ENCODE data around the gene TRPM8.
"Not testable (repeated sequence)": the region's sequence is repeated elsewhere in the genome, so short reads cannot be mapped to it uniquely, and the experiment has no call there.

Gene TRPM8

DNA sequence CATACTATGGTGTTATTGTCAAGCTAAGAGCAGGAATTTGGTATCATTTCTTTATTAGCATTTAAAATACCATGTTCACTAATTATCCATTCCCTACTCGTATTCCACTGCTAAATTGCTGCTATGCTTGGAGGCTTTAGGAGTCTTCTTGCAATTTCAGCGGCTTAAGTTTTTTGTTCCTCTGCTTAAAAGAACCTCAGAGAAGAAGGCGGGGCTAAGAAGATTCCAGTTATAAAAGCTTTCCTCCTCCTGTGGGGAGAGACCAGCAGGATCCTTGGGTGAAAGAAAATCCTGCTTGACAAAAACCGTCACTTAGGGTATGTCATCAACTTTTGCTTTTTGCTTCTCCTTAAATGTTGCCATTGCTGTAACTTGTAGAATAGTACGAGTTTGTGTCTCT, at the start of gene TRPM8:
TRPM8 (plus strand) TSS at position 258 of the 400 bp plus-strand sequence. CDS start 9,165 bp downstream, outside the sequence.
- DNase-seq: no peak

DNA sequence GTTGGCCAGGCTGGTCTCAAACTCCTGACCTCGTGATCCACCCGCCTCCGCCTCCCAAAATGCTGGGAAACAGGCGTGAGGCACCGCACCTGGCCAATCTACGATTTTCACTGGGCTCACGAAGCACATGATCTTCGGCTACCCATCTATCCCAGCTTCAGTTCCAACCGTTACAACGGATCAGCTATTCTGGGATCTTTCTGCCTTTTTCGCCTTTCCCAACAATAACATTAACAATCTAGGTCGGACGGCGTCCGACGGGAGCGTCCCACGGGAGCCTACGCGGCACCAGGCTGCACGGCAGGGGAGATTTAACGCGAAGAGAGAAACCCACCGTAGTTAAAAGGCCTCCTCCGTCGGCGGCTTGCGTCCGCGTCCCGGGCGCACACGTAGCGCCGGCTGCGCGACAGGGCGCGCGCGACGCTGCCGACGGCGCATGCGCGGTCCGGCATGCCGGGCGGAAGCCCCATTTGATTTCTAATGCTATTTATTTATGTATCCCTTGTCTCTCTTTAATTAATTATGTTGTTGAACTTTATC, 49.1 kb upstream of the TRPM8 start, which contains the start of gene MSL3B:
MSL3B (minus strand) TSS at position 394 of the 540 bp plus-strand sequence.
- peak; percentile 59 for DNase-seq

GRCh38 chr2:233871432-233871831, 45.7 kb upstream of the TRPM8 start:
- DNase-seq: no peak

GRCh38 chr2:233872125-233872524, 45.0 kb upstream of the TRPM8 start:
- DNase-seq: not testable (repeated sequence)

GRCh38 chr2:233882353-233882752, 34.8 kb upstream of the TRPM8 start:
- DNase-seq: no peak

DNA sequence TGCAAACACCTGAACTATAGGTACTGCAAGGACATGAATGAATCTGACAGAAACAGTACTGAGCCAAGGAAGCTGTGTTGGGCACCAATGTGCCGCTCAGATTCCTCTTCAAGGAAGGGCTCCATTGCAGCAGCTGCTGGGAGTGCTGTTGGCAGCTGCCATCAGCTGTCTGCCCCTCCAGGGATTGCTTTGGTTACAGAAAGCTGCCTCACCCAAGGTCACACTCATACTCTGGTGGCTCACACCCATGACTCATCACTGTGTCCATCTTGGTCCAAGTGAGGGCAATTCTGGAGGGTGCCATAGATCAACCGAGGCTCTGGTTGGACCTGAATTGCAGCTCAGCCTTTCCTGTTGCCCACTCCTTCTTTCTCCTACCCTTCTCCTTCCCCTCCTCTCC, 24.4 kb upstream of the TRPM8 start:
- DNase-seq: no peak

GRCh38 chr2:233896253-233896652, 20.9 kb upstream of the TRPM8 start:
- DNase-seq: not testable (repeated sequence)

GRCh38 chr2:233901367-233901766, 15.8 kb upstream of the TRPM8 start:
- DNase-seq: no peak

- no peak for DNase-seq
Measured at GRCh38 chr2:233901884-233902283, 15.3 kb upstream of the TRPM8 start.

GRCh38 chr2:233905945-233906344, 11.2 kb upstream of the TRPM8 start:
- no peak for DNase-seq

- no peak for DNase-seq
Measured at GRCh38 chr2:233907627-233908026, 9.5 kb upstream of the TRPM8 start.

- no peak for DNase-seq
Measured at GRCh38 chr2:233912691-233913423, 4.3 kb upstream of the TRPM8 start.

DNA sequence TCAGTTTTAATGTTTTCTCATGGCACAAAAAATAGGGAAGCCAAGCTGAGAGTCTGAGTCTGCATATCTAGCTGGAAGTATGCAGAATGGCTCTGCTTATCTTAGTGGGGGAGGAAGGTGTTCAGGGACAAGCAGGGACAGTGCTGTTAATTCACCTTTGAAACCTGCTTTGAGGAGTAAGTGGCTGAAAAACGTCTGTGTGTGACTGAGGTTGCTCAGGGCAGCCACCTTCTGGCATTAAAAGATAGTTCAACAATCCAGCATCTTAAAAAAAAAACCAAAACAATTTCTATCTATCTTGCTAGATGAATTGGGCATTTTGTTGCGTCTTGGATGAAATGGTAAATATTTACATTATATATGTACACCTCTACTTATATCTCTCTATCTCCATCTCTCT, 2.0 kb upstream of the TRPM8 start:
- no peak for DNase-seq

DNA sequence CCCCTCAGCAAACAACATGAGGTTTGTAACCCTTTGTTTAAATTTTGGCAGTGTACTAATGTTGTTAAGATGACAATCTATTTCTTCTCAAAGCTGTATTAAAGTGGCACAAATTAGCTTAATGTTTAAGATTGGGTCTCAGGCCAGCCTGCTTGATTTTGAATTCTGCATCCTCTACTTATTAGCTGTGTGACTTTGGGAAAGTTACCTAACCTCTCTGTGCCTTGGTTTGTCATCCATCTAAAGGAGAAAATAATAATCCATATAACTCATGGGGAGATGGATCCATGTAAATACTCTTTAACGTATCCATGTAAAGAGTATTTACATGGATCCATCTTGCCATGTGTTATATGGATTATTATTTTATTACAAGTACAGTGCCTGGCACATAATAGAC, 2.1 kb downstream of the TRPM8 start:
- DNase-seq: no peak

GRCh38 chr2:233919938-233920337, 2.8 kb downstream of the TRPM8 start:
- no peak for DNase-seq

- DNase-seq: no peak
Measured at GRCh38 chr2:233922471-233922870, 5.3 kb downstream of the TRPM8 start.

DNA sequence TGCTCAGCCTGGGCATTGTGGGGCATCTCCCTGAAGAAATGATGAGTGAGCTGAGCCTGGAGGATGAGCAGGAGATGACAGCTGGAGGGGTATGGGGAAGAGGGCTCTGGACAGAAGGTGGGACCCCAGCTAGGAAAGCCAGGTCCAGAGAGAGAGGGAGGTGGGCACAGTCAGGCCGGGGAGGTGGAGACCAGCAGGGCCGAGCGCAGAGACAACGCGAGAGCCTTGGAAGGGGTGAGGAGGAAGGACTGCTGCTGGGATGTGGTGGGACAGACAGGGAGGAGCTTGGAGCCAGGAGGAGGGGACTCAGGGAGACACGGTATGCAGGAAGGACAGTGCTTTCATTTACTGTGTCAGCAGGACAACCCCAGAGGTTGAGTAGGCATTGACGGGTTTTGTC, 8.2 kb downstream of the TRPM8 start:
- DNase-seq: no peak

- no peak for DNase-seq
Measured at GRCh38 chr2:233926806-233927205, 9.6 kb downstream of the TRPM8 start.

GRCh38 chr2:233928594-233929351, 11.6 kb downstream of the TRPM8 start:
- no peak for DNase-seq

DNA sequence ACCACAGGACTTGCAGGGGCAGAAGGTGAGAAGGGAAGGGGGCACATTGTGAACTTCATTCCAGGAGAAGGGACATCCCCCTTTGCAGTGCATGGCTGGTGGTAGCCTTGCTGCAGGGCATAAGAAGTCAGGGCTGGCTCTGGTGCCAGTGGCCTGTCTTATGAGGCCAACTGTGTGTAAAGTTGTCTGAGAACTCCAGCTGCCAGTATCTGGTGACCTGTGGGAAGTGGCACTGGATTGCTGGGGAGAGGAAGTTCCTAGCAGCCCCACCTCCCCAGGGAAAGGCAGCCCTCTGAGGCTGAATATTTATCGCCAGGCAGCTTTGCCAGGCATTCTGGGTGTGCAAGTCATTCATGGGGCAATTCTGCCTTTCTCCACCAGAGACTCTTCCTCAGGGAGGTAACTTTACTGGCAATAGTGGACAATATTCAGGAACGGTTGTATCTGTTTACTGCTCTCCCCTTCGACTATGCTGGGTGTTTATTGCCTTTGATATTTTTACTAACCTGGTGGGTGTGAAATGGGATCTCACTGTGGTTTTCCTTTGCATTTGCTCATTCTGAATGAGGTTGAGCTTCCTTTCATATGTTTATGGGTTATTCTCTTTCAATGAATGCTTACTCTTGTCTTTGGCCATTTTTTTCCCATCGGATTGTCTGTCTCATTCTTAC, 12.3 kb downstream of the TRPM8 start:
- DNase-seq: no peak

GRCh38 chr2:233934524-233934923, 17.4 kb downstream of the TRPM8 start:
- DNase-seq: no peak

DNA sequence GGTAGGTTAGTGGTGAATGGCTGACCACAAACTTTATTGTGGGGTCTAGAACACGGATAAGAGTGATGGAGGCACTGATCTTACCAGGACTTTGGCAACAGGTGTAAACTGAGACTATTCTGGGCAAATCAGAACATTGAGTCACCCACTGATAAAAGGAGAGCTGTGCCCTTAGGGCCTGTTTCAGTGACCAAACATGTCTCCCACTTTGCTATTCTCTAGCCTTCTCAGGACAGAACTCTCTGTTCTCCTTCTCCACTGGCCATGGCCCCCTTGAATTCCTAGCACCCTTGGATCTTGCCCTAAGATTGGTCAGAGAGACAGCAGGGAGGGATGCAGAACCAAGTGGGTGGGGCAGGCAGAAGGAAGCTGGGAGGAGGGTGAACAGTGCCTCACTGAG, 18.3 kb downstream of the TRPM8 start:
- DNase-seq: no peak

GRCh38 chr2:233936089-233936488, 18.9 kb downstream of the TRPM8 start:
- no peak for DNase-seq
